OCI-LY3 (cell line): ENCODE results near the gene ASTN1.

ENCODE experiments used
- EZH2phosphoT487 ChIP-seq: fragments of 200-600 bp; shearing (Covaris generic); IDR thresholded peaks from 2 replicates; pipeline ENCODE4 v1.6.1; 2018; ENCODE audit warnings: antibody characterized with exemption, mixed run types, low read depth
- TF ChIP-seq, protein P1 (sequence below): fragments of 200-600, 300-600 bp; sonication (generic); IDR thresholded peaks from 2 replicates; pipeline ENCODE4 v1.5.1; 2014; ENCODE audit warnings: antibody characterized with exemption, low read length, low read depth

DNA sequence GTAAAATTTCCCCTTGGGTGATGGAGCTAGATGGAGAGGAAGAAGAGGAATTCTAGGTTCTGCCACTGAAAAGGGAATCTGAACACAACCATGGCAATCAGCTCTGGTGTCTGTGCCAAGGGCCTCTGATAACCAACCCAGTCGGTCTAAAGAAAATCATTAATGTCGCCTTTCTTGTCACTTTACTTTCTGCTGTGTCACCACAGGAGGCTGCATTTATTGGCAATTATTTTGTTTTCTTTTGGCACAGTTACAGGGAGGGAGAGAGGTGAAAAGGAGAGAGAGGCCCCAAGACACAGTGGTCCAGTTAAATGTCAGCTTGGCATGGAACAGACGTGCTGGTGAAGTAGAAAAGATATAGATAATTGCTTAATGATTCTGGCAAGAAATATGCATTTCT is 287.0 kb downstream of the ASTN1 start:
- TF ChIP-seq, protein P1, sequence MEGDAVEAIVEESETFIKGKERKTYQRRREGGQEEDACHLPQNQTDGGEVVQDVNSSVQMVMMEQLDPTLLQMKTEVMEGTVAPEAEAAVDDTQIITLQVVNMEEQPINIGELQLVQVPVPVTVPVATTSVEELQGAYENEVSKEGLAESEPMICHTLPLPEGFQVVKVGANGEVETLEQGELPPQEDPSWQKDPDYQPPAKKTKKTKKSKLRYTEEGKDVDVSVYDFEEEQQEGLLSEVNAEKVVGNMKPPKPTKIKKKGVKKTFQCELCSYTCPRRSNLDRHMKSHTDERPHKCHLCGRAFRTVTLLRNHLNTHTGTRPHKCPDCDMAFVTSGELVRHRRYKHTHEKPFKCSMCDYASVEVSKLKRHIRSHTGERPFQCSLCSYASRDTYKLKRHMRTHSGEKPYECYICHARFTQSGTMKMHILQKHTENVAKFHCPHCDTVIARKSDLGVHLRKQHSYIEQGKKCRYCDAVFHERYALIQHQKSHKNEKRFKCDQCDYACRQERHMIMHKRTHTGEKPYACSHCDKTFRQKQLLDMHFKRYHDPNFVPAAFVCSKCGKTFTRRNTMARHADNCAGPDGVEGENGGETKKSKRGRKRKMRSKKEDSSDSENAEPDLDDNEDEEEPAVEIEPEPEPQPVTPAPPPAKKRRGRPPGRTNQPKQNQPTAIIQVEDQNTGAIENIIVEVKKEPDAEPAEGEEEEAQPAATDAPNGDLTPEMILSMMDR = no peak
- no peak for TF ChIP-seq EZH2phosphoT487
